Ascending aorta (tissue), 2 donors: ENCODE measurements around the gene SPP1. TPM values are rescaled to one million over a fixed set of nuclear protein-coding genes. Genes with fewer than 3 reads are reported as not detected.

ENCODE experiments used
- DNase-seq, 2 donors: peaks; one replicate each; pipeline ENCODE4 v3.0.0-alpha.2; 2019; ENCODE audit warnings: low spot score in 2 of 2
- H3K27ac ChIP-seq, 2 donors: fragments of 200-600 bp; sonication (generic); one replicate each; pipeline ENCODE4 v1.5.1; 2016 to 2017; ENCODE audit warnings: mild to moderate bottlenecking in 1 of 2
- H3K27me3 ChIP-seq: fragments of 200-600 bp; sonication (generic); one replicate; pipeline ENCODE4 v1.5.1; 2017
- H3K36me3 ChIP-seq, 2 donors: fragments of 200-600 bp; sonication (generic); one replicate each; pipeline ENCODE4 v1.5.1; 2016
- H3K4me1 ChIP-seq, 2 donors: fragments of 200-600 bp; sonication (generic); one replicate each; pipeline ENCODE4 v1.5.1; 2016 to 2017; ENCODE audit warnings: mild to moderate bottlenecking in 1 of 2
- H3K4me3 ChIP-seq, 2 donors: fragments of 200-600 bp; sonication (generic); one replicate each; pipeline ENCODE4 v1.5.1; 2016 to 2017; ENCODE audit warnings: mild to moderate bottlenecking in 1 of 2
- H3K9me3 ChIP-seq, 2 donors: fragments of 200-600 bp; sonication (generic); one replicate each; pipeline ENCODE4 v1.5.1; 2016
- intact Hi-C: fragments of 100-400 bp; cut with DNase I; formaldehyde crosslinking; loops from one replicate; pipeline ENCODE4 v1.15.1; 2023
- total RNA-seq: library from RNA; depleted of rRNA; stranded (reverse); fragments of >200 nt; gene quantifications from one replicate; pipeline ENCODE4 v1.1.0, GENCODE V29; 2016
- TF ChIP-seq, protein P1 (sequence below), 3 experiments: fragments of 200-600 bp in 2 of 3; fragments of 450-650 bp in 1 of 3; sonication (generic) in 2 of 3; IDR thresholded peaks; one replicate each; pipeline ENCODE4 v1.5.1; 2016 to 2019; ENCODE audit warnings: antibody characterized with exemption in 3 of 3, mild to moderate bottlenecking in 1 of 3, moderate library complexity in 1 of 3

The SPP1 gene
- total RNA-seq, 1 donor from 2014 or later: 0.75 TPM

DNA sequence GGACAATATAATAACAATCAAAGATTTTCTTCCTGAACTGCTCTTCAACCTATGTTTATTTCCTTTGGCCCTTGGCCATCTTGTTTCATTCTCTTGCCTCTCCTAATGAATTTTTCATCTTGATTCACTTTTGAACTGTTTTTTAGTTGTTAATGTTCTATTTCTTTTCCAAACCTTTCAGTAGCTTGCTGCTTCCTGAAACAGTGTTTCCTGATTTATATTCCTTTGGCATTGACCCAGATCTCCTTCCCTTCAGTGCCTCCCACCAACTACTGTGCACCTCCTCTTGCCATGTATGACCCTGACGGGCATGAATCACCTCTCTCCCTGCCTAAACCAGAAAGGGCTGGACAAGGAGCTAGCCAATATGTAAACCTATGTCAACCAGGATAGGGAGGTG is 25.6 kb upstream of the SPP1 start:
- no peak for DNase-seq
- TF ChIP-seq, protein P1, sequence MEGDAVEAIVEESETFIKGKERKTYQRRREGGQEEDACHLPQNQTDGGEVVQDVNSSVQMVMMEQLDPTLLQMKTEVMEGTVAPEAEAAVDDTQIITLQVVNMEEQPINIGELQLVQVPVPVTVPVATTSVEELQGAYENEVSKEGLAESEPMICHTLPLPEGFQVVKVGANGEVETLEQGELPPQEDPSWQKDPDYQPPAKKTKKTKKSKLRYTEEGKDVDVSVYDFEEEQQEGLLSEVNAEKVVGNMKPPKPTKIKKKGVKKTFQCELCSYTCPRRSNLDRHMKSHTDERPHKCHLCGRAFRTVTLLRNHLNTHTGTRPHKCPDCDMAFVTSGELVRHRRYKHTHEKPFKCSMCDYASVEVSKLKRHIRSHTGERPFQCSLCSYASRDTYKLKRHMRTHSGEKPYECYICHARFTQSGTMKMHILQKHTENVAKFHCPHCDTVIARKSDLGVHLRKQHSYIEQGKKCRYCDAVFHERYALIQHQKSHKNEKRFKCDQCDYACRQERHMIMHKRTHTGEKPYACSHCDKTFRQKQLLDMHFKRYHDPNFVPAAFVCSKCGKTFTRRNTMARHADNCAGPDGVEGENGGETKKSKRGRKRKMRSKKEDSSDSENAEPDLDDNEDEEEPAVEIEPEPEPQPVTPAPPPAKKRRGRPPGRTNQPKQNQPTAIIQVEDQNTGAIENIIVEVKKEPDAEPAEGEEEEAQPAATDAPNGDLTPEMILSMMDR (IDR thresholded peaks at IDR 0.05): no peak
- Histone ChIP-seq H3K4me3 (no peak overlapping the region), H3K9me3 (no peaks in the 10 kb centered on the region), H3K27ac (no peak overlapping the region), H3K4me1 (no peaks in the 10 kb centered on the region), H3K36me3 (no peaks in the 10 kb centered on the region), H3K27me3 (no peaks in the 10 kb centered on the region)
- intact Hi-C loops: no loop called here

DNA sequence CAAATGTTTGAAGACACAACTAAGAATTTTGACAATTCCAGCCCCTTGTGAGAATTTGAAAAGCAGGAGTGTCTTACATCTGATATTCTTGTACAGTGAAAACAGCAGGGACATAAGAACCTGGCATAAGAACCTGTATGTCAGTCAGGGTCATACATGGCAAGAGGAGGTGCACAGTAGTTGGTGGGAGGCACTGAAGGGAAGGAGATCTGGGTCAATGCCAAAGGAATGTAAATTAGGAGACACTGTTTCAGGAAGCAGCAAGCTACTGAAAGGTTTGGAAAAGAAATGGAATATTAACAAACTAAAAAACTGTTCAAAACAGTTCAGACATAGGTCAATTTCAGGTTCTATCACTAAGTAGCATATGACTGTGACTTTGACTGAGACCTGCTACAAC is 25.0 kb upstream of the SPP1 start:
- Histone ChIP-seq H3K27ac (no peak overlapping the region), H3K9me3 (no peaks in the 10 kb centered on the region), H3K4me1 (no peaks in the 10 kb centered on the region), H3K4me3 (no peak overlapping the region), H3K27me3 (no peaks in the 10 kb centered on the region), H3K36me3 (no peaks in the 10 kb centered on the region)
- intact Hi-C loops: no loop called here
- TF ChIP-seq, protein P1 (IDR thresholded peaks at IDR 0.05): no peak
- DNase-seq: no peak

DNA sequence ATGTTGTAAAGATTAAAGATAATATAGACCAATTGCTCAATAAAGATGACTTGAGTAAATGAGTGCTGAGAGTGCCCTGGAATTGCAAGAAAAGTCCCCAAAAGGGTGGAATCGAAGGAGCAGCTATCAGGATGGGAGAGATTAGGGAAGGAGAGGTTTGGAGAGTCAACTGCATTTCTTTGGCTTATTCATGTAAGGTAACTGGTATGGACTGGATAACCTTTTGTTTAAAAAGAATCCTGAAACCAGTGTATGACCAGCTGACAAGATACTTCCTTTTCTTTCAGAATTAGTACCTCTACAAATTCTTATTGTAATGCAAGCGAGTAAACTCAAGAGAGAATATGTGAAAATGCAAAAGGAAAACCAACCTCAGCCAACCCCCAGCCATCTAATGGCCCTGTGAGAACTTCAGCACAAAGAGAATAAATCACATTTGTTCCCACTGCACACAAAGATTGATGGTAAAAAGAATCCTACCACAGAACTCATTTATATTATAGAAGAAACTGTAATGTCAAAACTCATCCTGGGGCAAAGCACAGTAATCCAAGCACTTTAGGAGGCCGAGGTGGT is 24.5 kb upstream of the SPP1 start:
- TF ChIP-seq, protein P1 (IDR thresholded peaks at IDR 0.05): no peak
- no peak overlapping the region for H3K27ac ChIP-seq
- no peaks in the 10 kb centered on the region for H3K36me3 ChIP-seq
- H3K9me3 ChIP-seq: no peaks in the 10 kb centered on the region
- H3K4me3 ChIP-seq: no peak overlapping the region
- DNase-seq: no peak
- H3K27me3 ChIP-seq: no peaks in the 10 kb centered on the region
- intact Hi-C loops: no loop called here
- no peaks in the 10 kb centered on the region for H3K4me1 ChIP-seq

DNA sequence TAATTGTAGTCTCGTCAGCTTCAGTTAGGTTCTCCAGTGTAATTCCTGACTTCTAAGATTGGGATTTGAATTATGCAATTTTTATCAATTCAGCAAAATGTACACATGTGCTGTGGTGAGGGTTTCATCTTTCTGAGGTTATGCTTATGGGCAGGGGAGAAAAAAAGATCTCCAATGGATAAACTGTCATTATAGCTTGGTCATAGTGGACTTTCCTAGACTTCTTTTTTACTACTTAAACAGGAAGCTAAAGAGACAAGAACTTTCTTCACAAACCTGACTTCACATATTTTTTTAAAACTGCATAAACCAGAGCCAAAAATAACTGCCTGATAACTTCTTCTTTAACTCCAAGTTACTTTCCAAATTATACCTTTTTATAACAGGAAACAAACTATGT is 21.7 kb upstream of the SPP1 start:
- Histone ChIP-seq H3K4me1 (no peaks in the 10 kb centered on the region), H3K9me3 (no peaks in the 10 kb centered on the region), H3K27me3 (no peaks in the 10 kb centered on the region), H3K36me3 (no peaks in the 10 kb centered on the region), H3K4me3 (no peak overlapping the region), H3K27ac (no peak overlapping the region)
- DNase-seq: no peak
- TF ChIP-seq, protein P1 (IDR thresholded peaks at IDR 0.05): no peak
- intact Hi-C loops: no loop called here

DNA sequence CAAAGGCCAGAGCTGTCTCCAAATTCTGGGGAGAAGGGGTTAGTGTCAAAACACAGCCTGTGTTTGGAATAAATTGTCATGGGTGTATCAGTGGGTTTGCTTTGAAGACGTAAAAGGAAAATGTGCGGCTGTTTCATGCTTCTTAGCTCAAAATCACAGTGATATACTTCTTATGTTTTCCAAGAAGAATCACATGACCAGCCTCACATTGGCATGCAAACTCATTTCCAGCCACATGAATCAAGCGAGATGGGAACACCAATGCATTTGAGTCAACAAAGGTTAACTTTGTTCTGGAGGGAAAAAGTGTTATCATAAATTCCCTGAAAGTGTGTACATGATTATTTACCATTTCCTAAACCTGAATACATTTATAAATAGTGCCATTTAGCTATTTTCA is 19.0 kb upstream of the SPP1 start:
- no peaks in the 10 kb centered on the region for H3K27me3 ChIP-seq
- no peak for DNase-seq
- H3K9me3 ChIP-seq: no peaks in the 10 kb centered on the region
- intact Hi-C loops: no loop called here
- TF ChIP-seq, protein P1 (IDR thresholded peaks at IDR 0.05): no peak
- H3K36me3 ChIP-seq: no peaks in the 10 kb centered on the region
- no peaks in the 10 kb centered on the region for H3K4me1 ChIP-seq
- no peak overlapping the region for H3K27ac ChIP-seq
- H3K4me3 ChIP-seq: no peak overlapping the region

DNA sequence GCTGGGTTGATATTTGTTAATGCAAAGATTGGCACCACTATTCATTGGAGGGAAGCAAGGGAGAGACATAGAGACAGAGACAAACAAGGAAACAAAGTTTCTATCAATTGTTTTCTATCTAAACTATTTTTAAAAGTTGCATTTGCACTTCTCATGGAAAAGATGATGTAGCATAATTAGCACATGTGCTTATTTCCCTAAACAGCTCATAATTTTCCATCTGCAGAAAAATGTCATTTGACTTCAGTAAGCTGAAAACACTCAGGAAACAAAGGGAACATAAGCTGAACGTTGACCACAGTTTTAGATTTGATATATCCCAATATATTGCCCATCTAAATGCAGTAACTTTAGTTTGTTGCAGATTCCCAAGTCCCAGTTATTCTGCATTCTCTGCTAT is 18.5 kb upstream of the SPP1 start:
- DNase-seq: no peak
- Histone ChIP-seq H3K4me1 (no peaks in the 10 kb centered on the region), H3K4me3 (no peak overlapping the region), H3K27ac (no peak overlapping the region), H3K27me3 (no peaks in the 10 kb centered on the region), H3K9me3 (no peaks in the 10 kb centered on the region), H3K36me3 (no peaks in the 10 kb centered on the region)
- intact Hi-C loops: no loop called here
- TF ChIP-seq, protein P1 (IDR thresholded peaks at IDR 0.05): no peak
